Measurements from ENCODE around the gene ADAM8.

DNA sequence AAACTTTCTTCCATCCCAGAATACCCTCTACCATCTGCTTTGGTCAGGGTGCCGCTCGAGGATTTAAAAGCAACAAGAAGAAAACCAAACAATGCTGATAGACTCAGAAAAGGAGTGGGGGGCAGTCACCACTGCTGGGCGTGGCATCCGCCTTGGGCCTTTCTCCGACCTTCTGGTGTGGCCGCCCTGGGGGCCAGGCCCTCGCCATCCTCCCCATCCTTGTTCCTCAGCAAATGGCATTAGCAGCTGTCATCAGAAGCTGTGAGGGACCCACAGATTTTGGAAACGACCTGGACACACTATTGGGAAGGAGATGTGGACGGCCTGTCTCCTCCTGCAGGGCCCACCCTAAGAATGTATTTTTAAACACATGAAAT, 36.1 kb upstream of the ADAM8 start:
- TF ChIP-seq, protein P1, sequence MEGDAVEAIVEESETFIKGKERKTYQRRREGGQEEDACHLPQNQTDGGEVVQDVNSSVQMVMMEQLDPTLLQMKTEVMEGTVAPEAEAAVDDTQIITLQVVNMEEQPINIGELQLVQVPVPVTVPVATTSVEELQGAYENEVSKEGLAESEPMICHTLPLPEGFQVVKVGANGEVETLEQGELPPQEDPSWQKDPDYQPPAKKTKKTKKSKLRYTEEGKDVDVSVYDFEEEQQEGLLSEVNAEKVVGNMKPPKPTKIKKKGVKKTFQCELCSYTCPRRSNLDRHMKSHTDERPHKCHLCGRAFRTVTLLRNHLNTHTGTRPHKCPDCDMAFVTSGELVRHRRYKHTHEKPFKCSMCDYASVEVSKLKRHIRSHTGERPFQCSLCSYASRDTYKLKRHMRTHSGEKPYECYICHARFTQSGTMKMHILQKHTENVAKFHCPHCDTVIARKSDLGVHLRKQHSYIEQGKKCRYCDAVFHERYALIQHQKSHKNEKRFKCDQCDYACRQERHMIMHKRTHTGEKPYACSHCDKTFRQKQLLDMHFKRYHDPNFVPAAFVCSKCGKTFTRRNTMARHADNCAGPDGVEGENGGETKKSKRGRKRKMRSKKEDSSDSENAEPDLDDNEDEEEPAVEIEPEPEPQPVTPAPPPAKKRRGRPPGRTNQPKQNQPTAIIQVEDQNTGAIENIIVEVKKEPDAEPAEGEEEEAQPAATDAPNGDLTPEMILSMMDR (IDR thresholded peaks at IDR 0.05; ENCODE audit: insufficient read depth, low read length), result no peak
- TF ChIP-seq, protein P2, sequence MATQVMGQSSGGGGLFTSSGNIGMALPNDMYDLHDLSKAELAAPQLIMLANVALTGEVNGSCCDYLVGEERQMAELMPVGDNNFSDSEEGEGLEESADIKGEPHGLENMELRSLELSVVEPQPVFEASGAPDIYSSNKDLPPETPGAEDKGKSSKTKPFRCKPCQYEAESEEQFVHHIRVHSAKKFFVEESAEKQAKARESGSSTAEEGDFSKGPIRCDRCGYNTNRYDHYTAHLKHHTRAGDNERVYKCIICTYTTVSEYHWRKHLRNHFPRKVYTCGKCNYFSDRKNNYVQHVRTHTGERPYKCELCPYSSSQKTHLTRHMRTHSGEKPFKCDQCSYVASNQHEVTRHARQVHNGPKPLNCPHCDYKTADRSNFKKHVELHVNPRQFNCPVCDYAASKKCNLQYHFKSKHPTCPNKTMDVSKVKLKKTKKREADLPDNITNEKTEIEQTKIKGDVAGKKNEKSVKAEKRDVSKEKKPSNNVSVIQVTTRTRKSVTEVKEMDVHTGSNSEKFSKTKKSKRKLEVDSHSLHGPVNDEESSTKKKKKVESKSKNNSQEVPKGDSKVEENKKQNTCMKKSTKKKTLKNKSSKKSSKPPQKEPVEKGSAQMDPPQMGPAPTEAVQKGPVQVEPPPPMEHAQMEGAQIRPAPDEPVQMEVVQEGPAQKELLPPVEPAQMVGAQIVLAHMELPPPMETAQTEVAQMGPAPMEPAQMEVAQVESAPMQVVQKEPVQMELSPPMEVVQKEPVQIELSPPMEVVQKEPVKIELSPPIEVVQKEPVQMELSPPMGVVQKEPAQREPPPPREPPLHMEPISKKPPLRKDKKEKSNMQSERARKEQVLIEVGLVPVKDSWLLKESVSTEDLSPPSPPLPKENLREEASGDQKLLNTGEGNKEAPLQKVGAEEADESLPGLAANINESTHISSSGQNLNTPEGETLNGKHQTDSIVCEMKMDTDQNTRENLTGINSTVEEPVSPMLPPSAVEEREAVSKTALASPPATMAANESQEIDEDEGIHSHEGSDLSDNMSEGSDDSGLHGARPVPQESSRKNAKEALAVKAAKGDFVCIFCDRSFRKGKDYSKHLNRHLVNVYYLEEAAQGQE (IDR thresholded peaks at IDR 0.05; ENCODE audit: insufficient replicate concordance, low read depth), result no peak
- TF ChIP-seq POLR2AphosphoS5 (IDR thresholded peaks at IDR 0.05; ENCODE audit: low read depth) (0 out of 2 replicates have a peak, but pooled peaks have one; percentile 2), SPI1 (IDR thresholded peaks at IDR 0.05; ENCODE audit: borderline replicate concordance, low read depth) (no peak)

Measured in HL-60 (cell line).